Measurements from ENCODE around the gene ADGRL2.

ADGRL2 gene

GRCh38 chr1:81797701-81798100 is 3.0 kb upstream of the ADGRL2 start:
- Histone ChIP-seq H3K4me1 (no peaks in the 10 kb centered on the region), H3K36me3 (peaks cover 2% of the 10 kb centered on the region; the same call in 1 of the 2 replicates), H3K9me3 (no peaks in the 10 kb centered on the region), H3K27me3 (no peaks in the 10 kb centered on the region), H3K4me3 (ENCODE audit: low read depth, low read length) (no peak overlapping the region)
- no peak for TF ChIP-seq CTCF (IDR thresholded peaks at IDR 0.05; ENCODE audit: low read depth, low read length)
- DNase-seq: no peak

GRCh38 chr1:81799939-81800694 is 617 bp upstream of the ADGRL2 start:
- Histone ChIP-seq H3K4me3 (ENCODE audit: low read depth, low read length) (peak overlapping the region; percentile 82), H3K9me3 (no peaks in the 10 kb centered on the region), H3K4me1 (no peaks in the 10 kb centered on the region), H3K36me3 (peaks cover 2% of the 10 kb centered on the region; the same call in 1 of the 2 replicates), H3K27me3 (no peaks in the 10 kb centered on the region)
- peak; percentile 67 for DNase-seq
- TF ChIP-seq CTCF (IDR thresholded peaks at IDR 0.05; ENCODE audit: low read depth, low read length): no peak

GRCh38 chr1:81801651-81802456 is 1.1 kb downstream of the ADGRL2 start:
- Histone ChIP-seq H3K27me3 (no peaks in the 10 kb centered on the region), H3K36me3 (peaks cover 2% of the 10 kb centered on the region; the same call in 1 of the 2 replicates), H3K9me3 (no peaks in the 10 kb centered on the region), H3K4me3 (ENCODE audit: low read depth, low read length) (peak overlapping the region; percentile 82), H3K4me1 (no peaks in the 10 kb centered on the region)
- no peak for TF ChIP-seq CTCF (IDR thresholded peaks at IDR 0.05; ENCODE audit: low read depth, low read length)
- DNase-seq: peak; percentile 32

GRCh38 chr1:81802457-81802706 is 1.6 kb downstream of the ADGRL2 start:
- TF ChIP-seq CTCF (IDR thresholded peaks at IDR 0.05; ENCODE audit: low read depth, low read length): no peak
- no peaks in the 10 kb centered on the region for H3K27me3 ChIP-seq
- peaks cover 2% of the 10 kb centered on the region; the same call in 1 of the 2 replicates for H3K36me3 ChIP-seq
- DNase-seq: no peak
- H3K4me1 ChIP-seq: no peaks in the 10 kb centered on the region
- H3K4me3 ChIP-seq (ENCODE audit: low read depth, low read length): peak overlapping the region; percentile 82
- no peaks in the 10 kb centered on the region for H3K9me3 ChIP-seq

GRCh38 chr1:81802707-81803430 is 2.1 kb downstream of the ADGRL2 start:
- DNase-seq: peak; percentile 72
- peak overlapping the region; percentile 82 for H3K4me3 ChIP-seq (ENCODE audit: low read depth, low read length)

More at GRCh38 chr1:81802707-81803430, 2.1 kb downstream of the ADGRL2 start:
- Histone ChIP-seq H3K4me1 (no peaks in the 10 kb centered on the region), H3K36me3 (peaks cover 2% of the 10 kb centered on the region; the same call in 1 of the 2 replicates), H3K27me3 (no peaks in the 10 kb centered on the region), H3K9me3 (no peaks in the 10 kb centered on the region)
- TF ChIP-seq CTCF (IDR thresholded peaks at IDR 0.05; ENCODE audit: low read depth, low read length): peak; percentile 31; the same call in 1 of the 2 replicates

Data from BE2C (cell line).